ENCODE data around the gene RTF2. TPM values are rescaled to one million over a fixed set of nuclear protein-coding genes. Genes with fewer than 3 reads are reported as not detected.

Gene RTF2
- polyA plus RNA-seq, 5 donors: 119 to 140 (median 131) TPM

DNA sequence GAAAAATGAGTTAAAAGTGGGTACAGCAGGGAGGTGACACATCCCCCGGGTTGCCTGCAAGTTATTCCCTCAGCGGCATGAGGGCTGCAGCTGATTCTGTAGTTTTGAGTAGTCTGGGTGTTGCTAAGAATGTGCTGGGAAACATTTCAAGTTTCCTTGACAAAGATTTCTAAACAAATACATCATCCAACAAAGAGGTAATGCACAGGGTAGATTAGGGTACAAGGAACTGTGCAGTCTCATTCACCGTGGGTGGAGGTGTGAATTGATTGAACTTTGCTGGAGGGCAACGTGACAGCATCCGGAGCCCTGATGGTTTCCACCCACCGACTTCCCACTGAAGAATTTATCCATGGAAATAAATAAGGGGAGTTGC is 34.6 kb upstream of the RTF2 start:
- peak; percentile 51 to 66 for DNase-seq

GRCh38 chr20:56437196-56437960 is 31.0 kb upstream of the RTF2 start:
- DNase-seq: no peak

- no peak for DNase-seq
These were observed 30.1 kb upstream of the RTF2 start for GRCh38 chr20:56438284-56438683.

- DNase-seq: peak; percentile 90 to 92
These were observed 28.6 kb upstream of the RTF2 start for GRCh38 chr20:56439771-56440291.

GRCh38 chr20:56440346-56441007 is 27.9 kb upstream of the RTF2 start:
- DNase-seq: no peak

DNA sequence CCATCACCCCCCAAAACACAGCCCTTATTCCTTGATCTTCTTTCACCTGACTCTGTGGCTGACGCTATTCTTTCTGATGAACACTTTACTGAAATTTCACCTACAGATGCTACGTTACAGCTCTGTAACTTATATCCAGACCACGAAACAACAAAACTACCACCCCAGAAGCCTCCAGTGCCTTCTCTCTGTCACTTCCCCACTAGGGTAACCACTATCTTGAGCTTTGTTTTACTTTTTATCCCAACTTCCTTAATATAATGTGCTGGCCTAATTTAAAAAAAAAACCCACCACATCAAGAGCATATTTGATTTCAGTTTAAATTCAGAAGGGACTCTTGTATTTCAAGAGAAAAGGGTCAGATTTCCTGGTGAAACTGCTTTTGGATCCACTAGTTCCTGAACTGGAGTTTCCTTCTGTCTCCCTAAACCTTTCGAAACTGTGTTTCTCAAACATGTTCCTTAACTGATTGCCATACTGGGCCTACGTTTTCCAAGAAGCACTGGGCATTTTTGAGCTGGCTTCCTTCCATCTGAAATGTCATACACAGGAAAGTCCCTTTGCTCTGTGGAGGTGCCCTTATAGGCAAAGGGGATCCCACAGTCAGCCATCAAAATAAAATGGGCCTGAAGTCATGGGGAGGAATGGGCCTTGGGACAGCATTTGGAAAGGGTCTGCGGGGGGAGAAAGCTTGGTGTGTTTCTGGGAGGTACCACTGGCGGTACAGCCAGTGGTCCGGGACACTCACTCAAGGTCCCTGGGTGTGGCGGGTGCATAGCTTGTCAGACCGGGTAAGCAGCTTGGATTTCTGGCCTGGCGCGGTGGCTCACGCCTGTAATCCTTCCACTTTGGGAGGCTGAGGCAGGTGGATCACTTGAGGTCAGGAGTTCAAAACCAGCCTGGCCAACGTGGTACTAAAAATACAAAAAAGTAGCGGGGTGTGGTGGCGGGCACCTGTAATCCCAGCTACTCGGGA is 25.8 kb upstream of the RTF2 start:
- no peak for DNase-seq

DNA sequence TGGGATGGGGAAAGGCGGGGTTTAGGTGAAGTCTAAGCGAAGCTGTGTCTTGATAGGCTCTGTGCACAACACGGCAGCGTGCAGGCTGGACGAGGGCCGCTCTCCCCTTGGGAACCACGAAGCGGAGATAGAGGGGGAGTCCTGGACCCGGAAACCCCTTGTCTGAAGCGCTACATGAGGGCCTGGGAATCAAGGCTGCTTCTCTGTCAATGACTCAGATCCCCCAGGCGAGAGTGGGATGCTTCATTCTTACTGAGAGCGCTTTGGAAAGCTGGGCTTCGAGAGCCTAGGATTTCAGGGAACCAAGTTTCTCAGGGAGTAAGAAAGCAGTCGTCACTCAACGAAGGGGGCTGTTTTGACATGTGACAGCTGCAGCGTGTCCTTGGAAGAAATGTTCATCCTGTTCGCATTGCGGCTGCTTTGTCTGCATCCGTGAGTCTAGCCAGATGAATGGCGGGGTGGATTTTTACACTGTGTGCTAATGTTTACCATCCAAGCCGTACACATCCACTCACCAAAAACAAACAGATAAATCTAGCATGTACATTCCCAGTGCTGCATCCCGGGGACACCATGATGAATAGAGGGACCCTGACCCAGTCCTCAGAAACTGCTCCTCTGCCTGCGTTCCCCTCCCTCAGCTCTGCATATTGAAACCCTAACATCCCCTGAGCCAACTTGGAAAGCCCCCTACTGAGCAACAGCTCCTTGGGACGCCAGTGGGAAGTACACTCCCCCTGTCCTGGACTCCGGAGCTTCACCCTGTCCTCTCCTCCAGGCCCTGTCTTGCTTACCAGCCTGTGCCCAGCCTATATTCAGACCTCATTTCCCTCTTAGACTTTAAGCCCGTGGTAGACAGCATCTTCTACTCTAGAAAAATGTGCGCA is 24.5 kb upstream of the RTF2 start:
- DNase-seq: peak; percentile 71 to 75

DNA sequence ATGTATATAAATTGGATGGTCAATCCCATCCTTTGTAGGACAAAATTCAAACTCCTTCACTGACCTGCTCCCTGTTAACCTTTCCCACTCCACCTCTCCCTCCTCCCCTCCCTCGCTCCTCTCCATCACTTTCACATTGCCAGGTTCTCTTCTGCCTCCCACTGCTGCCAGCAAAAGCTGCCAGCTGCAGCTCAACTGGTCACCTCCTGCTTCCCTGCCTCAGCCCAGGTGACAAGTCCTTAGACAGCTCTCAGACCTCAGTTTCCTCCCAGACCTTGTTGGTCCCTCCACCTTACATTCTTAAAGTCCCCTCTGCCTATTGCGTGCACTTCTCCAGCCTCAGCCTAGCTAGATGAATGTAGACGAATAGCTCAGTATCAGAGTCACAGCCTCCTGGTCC is 23.3 kb upstream of the RTF2 start:
- no peak for DNase-seq

DNA sequence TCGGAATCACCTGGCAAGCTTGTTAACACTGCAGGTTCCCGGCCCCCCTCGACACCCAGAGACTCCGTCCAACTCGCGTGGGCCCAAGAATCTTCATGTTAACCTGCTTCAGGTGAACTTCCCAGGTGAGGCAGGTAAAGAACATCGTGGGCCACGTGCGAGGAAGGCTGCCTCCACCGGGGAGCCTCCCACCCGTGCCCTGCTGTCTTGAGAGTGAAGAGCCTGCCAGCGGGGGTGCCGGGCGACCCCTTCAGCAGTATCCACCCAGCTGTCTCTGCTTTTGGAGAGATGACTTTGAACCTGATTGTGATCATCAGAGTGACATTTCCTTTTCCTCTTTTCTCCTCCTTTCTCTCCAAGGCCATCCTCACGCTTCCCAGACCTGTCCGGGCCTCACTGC is 22.9 kb upstream of the RTF2 start:
- DNase-seq: no peak

GRCh38 chr20:56447227-56447626 is 21.2 kb upstream of the RTF2 start:
- DNase-seq: no peak

DNA sequence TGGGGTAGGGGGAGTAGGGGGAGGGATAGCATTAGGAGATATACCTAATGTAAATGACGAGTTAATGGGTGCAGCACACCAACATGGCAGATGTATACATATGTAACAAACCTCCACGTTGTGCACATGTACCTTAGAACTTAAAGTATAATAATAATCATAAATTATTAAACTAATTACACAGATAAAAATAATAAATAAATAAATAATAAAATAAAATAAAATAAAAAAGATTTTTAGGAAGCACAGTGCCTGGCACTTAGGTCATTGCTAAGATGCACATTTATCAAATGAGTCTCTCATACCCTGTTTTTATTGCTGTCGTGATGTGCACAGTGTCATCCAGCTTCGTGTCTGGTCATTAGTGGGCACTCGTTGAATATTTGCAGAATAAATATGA is 19.0 kb upstream of the RTF2 start:
- DNase-seq: no peak

- no peak for DNase-seq
These were observed 17.2 kb upstream of the RTF2 start for GRCh38 chr20:56451056-56451765.

DNA sequence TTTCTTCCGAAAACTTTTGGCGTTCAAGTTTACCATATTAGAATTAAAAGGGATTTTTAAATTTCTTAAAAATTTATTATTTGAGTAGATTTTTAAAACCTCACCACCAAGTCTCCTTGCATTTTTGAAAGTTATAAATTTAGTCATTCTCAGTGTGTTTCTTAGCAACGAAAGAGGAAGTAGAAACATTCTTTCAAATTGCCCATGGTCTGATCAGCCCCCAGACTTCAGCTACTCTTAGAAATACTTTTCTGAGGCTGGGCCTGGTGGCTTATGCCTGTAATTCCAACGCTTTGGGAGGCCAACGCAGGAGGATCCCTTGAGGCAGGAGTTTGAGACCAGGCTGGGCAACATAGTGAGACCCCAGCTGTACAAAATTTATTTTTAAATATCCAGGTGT is 15.1 kb upstream of the RTF2 start:
- no peak for DNase-seq

GRCh38 chr20:56454754-56455153 is 13.7 kb upstream of the RTF2 start:
- no peak for DNase-seq

DNA sequence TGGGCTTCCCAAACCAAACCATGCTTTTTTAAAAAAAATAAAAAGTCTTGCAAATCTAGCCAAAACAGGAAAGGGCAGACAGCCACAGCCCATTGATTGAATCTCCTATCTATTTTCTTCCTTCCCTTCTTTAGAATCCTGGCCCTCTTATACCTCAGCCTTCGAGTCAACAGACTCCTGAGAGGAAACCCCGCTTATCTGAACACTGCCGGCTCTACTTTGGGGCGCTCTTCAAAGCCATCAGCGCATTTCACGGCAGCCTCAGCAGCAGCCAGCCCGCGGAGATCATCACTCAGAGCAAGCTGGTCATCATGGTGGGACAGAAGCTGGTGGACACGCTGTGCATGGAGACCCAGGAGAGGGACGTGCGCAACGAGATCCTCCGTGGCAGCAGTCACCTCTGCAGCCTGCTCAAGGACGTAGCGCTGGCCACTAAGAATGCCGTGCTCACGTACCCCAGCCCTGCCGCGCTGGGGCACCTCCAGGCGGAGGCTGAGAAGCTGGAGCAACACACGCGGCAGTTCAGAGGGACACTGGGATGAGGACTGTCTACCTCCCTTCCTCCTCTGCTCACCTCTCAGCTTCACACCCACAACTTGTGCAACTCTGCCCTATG is 10.1 kb upstream of the RTF2 start:
- DNase-seq: no peak

DNA sequence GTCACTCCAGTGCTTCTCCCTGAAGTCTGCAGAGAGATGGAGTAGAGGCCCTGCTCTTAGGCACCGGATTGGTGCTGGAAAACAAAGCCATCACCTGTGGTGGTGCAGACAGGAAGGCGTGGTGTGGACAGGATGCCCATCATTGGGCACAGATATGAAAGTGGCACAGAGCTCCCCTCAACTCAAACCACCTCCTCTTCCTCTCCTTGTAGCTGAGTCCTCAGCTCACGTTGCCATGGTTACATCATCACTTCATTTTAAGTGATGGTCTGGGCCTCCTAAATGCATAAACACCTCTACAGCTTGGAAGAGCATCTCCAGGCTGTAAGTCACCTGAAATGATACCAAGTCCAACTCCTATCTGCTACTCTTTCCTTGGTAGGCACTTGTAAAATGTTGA is 8.0 kb upstream of the RTF2 start:
- DNase-seq: no peak

DNA sequence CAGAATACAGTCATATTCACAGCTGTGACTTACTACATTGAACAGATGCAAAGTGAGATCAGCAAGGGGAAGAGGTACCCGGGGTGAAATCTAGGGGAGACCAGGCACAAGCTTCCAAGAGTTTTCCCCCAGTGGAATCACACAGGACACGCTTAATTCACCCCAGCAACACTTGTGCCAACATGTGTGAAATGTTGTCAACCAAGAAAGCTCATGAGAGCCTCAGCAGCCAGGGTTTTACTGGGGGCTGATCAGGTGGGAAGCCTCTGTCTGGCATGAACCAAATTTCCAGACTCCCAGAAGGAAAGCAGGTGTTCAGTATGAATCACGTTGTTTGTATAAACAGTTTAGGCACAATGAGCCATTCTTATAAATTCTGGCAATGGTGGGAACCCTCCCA is 6.9 kb upstream of the RTF2 start:
- DNase-seq: no peak

DNA sequence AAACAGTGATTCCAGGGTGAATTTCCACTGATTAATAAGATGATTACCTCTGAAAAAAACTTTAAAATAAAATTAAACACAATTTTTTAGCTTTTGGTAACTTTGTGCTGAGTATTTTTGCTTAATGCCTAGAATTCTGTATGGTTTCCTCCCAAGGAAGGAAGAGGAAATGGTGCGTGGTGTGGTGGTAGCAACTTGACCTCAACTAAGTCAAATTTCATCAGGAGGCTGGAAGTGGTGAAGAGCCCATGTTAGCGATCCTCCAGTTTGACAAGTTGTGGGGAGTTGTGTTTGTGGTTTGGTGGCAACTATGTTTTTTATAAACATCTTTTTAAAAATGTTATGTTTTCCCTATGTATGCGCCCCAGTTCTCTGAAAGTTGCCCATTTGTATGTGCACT is 5.0 kb upstream of the RTF2 start:
- DNase-seq: no peak

- no peak for DNase-seq
These were observed 2.4 kb upstream of the RTF2 start for GRCh38 chr20:56465997-56466396.

- DNase-seq: no peak
These were observed 485 bp upstream of the RTF2 start for GRCh38 chr20:56467968-56468315.

Data from right lung (tissue), 5 donors.